ENCODE results near the gene PLA2G4E. TPM values are rescaled to one million over a fixed set of nuclear protein-coding genes. Genes with fewer than 3 reads are reported as not detected.

Gene PLA2G4E
- total RNA-seq, 1 experiment from 2014 or later = not detected

GRCh38 chr15:42032376-42033213, 11.8 kb upstream of the PLA2G4E start:
- in situ Hi-C loops (cut with HindIII; ENCODE audit: low sequenced_read_pairs) = no loop called here
- DNase-seq (ENCODE audit: low spot score) = no peak

- no peak for DNase-seq (ENCODE audit: low spot score)
- in situ Hi-C loops (cut with HindIII; ENCODE audit: low sequenced_read_pairs) = no loop called here
Observed at GRCh38 chr15:42031198-42031915, 10.5 kb upstream of the PLA2G4E start.

- in situ Hi-C loops (cut with HindIII; ENCODE audit: low sequenced_read_pairs) = no loop called here
- DNase-seq (ENCODE audit: low spot score) = no peak
Observed at GRCh38 chr15:42027521-42027920, 6.7 kb upstream of the PLA2G4E start.

- in situ Hi-C loops (cut with HindIII; ENCODE audit: low sequenced_read_pairs) = no loop called here
- no peak for DNase-seq (ENCODE audit: low spot score)
Observed at GRCh38 chr15:42024303-42024702, 3.5 kb upstream of the PLA2G4E start.

- in situ Hi-C loops (cut with HindIII; ENCODE audit: low sequenced_read_pairs) = no loop called here
Observed at GRCh38 chr15:42021593-42021992, 751 bp upstream of the PLA2G4E start.

GRCh38 chr15:42018306-42019224, 2.3 kb downstream of the PLA2G4E start:
- in situ Hi-C loops (cut with HindIII; ENCODE audit: low sequenced_read_pairs) = no loop called here
- DNase-seq (ENCODE audit: low spot score) = no peak

More at GRCh38 chr15:42021593-42021992, 751 bp upstream of the PLA2G4E start:
- no peak for DNase-seq (ENCODE audit: low spot score)

GRCh38 chr15:42016971-42017370, 3.9 kb downstream of the PLA2G4E start:
- no peak for DNase-seq (ENCODE audit: low spot score)

GRCh38 chr15:42014406-42014805, 6.4 kb downstream of the PLA2G4E start:
- in situ Hi-C loops (cut with HindIII; ENCODE audit: low sequenced_read_pairs) = no loop called here

More at GRCh38 chr15:42016971-42017370, 3.9 kb downstream of the PLA2G4E start:
- in situ Hi-C loops (cut with HindIII; ENCODE audit: low sequenced_read_pairs) = no loop called here

GRCh38 chr15:42012928-42013482, 7.8 kb downstream of the PLA2G4E start:
- no peak for DNase-seq (ENCODE audit: low spot score)
- in situ Hi-C loops (cut with HindIII; ENCODE audit: low sequenced_read_pairs) = no loop called here

More at GRCh38 chr15:42014406-42014805, 6.4 kb downstream of the PLA2G4E start:
- no peak for DNase-seq (ENCODE audit: low spot score)

- DNase-seq (ENCODE audit: low spot score) = no peak
- in situ Hi-C loops (cut with HindIII; ENCODE audit: low sequenced_read_pairs) = no loop called here
Observed at GRCh38 chr15:42012241-42012640, 8.6 kb downstream of the PLA2G4E start.

- DNase-seq (ENCODE audit: low spot score) = no peak
- in situ Hi-C loops (cut with HindIII; ENCODE audit: low sequenced_read_pairs) = no loop called here
Observed at GRCh38 chr15:42011074-42011473, 9.8 kb downstream of the PLA2G4E start.

GRCh38 chr15:42010434-42010833, 10.4 kb downstream of the PLA2G4E start:
- DNase-seq (ENCODE audit: low spot score) = no peak
- in situ Hi-C loops (cut with HindIII; ENCODE audit: low sequenced_read_pairs) = no loop called here

GRCh38 chr15:42009474-42009873, 11.4 kb downstream of the PLA2G4E start:
- DNase-seq (ENCODE audit: low spot score) = no peak
- in situ Hi-C loops (cut with HindIII; ENCODE audit: low sequenced_read_pairs) = loop anchor here (5.0 kb wide), 1 partner anchor 33 kb away; no protein-coding TSS in a partner anchor

GRCh38 chr15:42009022-42009421, 11.8 kb downstream of the PLA2G4E start:
- in situ Hi-C loops (cut with HindIII; ENCODE audit: low sequenced_read_pairs) = loop anchor here (5.0 kb wide), 1 partner anchor 33 kb away; no protein-coding TSS in a partner anchor
- DNase-seq (ENCODE audit: low spot score) = no peak

- in situ Hi-C loops (cut with HindIII; ENCODE audit: low sequenced_read_pairs) = loop anchor here (5.0 kb wide), 1 partner anchor 35 kb away; no protein-coding TSS in a partner anchor
- no peak for DNase-seq (ENCODE audit: low spot score)
Observed at GRCh38 chr15:42007386-42007785, 13.5 kb downstream of the PLA2G4E start.

GRCh38 chr15:42002333-42002732, 18.5 kb downstream of the PLA2G4E start:
- no peak for DNase-seq (ENCODE audit: low spot score)
- in situ Hi-C loops (cut with HindIII; ENCODE audit: low sequenced_read_pairs) = no loop called here

- in situ Hi-C loops (cut with HindIII; ENCODE audit: low sequenced_read_pairs) = no loop called here
- no peak for DNase-seq (ENCODE audit: low spot score)
Observed at GRCh38 chr15:42001236-42001635, 19.6 kb downstream of the PLA2G4E start.

GRCh38 chr15:41999290-42000285, 21.3 kb downstream of the PLA2G4E start:
- DNase-seq (ENCODE audit: low spot score) = no peak
- in situ Hi-C loops (cut with HindIII; ENCODE audit: low sequenced_read_pairs) = no loop called here

All from G401 (cell line).